Stimulated activated CD8-positive, alpha-beta memory T cell treated with anti-CD3 and anti-CD28 coated beads, Interleukin-4, amount 100 ng/mL, for 4 hours (primary cell): ENCODE data around the gene DNAJC7.
"Not testable (repeated sequence)": the region's sequence is repeated elsewhere in the genome, so short reads cannot be mapped to it uniquely, and the experiment has no call there.

Source experiments
- DNase-seq, 2 donors: peaks; one replicate each; pipeline ENCODE4 v3.0.0-alpha.2; 2020; ENCODE audit warnings: low read depth in 2 of 2, low spot score in 1 of 2

The DNAJC7 gene

GRCh38 chr17:42013740-42014139, 3.5 kb downstream of the DNAJC7 start:
- not testable (repeated sequence) for DNase-seq

GRCh38 chr17:42012363-42012762, 4.9 kb downstream of the DNAJC7 start:
- DNase-seq: not testable (repeated sequence)

GRCh38 chr17:42010898-42011516, 6.2 kb downstream of the DNAJC7 start:
- DNase-seq: no peak

GRCh38 chr17:42010266-42010680, 7.0 kb downstream of the DNAJC7 start:
- DNase-seq: not testable (repeated sequence)

- DNase-seq: no peak
Observed at GRCh38 chr17:42009170-42009569, 8.1 kb downstream of the DNAJC7 start.

GRCh38 chr17:42005166-42005565, 12.1 kb downstream of the DNAJC7 start:
- DNase-seq: no peak

GRCh38 chr17:42002792-42003301, 14.4 kb downstream of the DNAJC7 start:
- no peak for DNase-seq

GRCh38 chr17:42002175-42002791, 15.0 kb downstream of the DNAJC7 start:
- DNase-seq: no peak

- DNase-seq: no peak
Observed at GRCh38 chr17:42001729-42002128, 15.5 kb downstream of the DNAJC7 start.

- DNase-seq: no peak
Observed at GRCh38 chr17:42000413-42001133, 16.7 kb downstream of the DNAJC7 start.

GRCh38 chr17:41998497-41998896, 18.7 kb downstream of the DNAJC7 start:
- DNase-seq: no peak

GRCh38 chr17:41996855-41997164, 20.4 kb downstream of the DNAJC7 start:
- no peak for DNase-seq

- no peak for DNase-seq
Observed at GRCh38 chr17:41992576-41992975, 24.7 kb downstream of the DNAJC7 start.

- DNase-seq: no peak
Observed at GRCh38 chr17:41989702-41990419, 27.4 kb downstream of the DNAJC7 start.

- no peak for DNase-seq
Observed at GRCh38 chr17:41988418-41988817, 28.8 kb downstream of the DNAJC7 start.

- DNase-seq: no peak
Observed at GRCh38 chr17:41987642-41988041, 29.6 kb downstream of the DNAJC7 start.

GRCh38 chr17:41986634-41987033, 30.6 kb downstream of the DNAJC7 start:
- no peak for DNase-seq

GRCh38 chr17:41985919-41986318, 31.3 kb downstream of the DNAJC7 start:
- DNase-seq: no peak

- no peak for DNase-seq
Observed at GRCh38 chr17:41984454-41984853, 32.8 kb downstream of the DNAJC7 start.

- no peak for DNase-seq
Observed at GRCh38 chr17:41982026-41982760, 35.0 kb downstream of the DNAJC7 start.

GRCh38 chr17:41977991-41978390, 39.2 kb downstream of the DNAJC7 start:
- DNase-seq: no peak
